Measurements from ENCODE around the gene TRIM26. TPM values are rescaled to one million over a fixed set of nuclear protein-coding genes. Genes with fewer than 3 reads are reported as not detected.

The TRIM26 gene
- total RNA-seq, 4 donors from 2014 or later, result 38.1 to 57.8 (median 45.8) TPM

DNA sequence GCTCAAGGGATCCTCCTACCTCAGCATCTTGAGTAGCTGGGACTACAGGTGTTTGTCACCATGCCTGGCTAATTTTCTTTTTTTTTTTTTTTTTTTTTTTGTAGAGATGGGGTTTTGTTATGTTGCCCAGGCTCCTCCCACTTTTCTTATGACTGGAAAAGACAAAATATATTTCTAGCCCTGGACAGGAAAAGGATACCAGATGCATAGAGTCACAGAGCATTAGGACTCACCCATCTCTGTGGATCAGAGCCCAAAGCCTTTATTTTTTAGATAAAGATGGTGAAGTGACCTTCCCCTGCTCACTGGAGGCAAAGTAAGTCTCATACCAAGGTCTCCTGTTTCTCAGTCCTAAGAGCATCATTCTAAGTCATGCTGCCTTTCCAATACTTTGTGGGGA lies 55.6 kb downstream of the TRIM26 start:
- ATAC-seq, result no peak
- Histone ChIP-seq H3K4me1 (peaks cover 0 to 5% (median 0%) of the 10 kb centered on the region in 3 donors), H3K36me3 (no peaks in the 10 kb centered on the region), H3K27me3 (peaks cover 51% of the 10 kb centered on the region), H3K9me3 (no peaks in the 10 kb centered on the region), H3K4me3 (no peak overlapping the region), H3K27ac (no peak overlapping the region)
- TF ChIP-seq POLR2AphosphoS5 (IDR thresholded peaks at IDR 0.05) (no peak), POLR2A (IDR thresholded peaks at IDR 0.05) (no peak), EP300 (IDR thresholded peaks at IDR 0.05) (no peak)
- TF ChIP-seq, protein P1, sequence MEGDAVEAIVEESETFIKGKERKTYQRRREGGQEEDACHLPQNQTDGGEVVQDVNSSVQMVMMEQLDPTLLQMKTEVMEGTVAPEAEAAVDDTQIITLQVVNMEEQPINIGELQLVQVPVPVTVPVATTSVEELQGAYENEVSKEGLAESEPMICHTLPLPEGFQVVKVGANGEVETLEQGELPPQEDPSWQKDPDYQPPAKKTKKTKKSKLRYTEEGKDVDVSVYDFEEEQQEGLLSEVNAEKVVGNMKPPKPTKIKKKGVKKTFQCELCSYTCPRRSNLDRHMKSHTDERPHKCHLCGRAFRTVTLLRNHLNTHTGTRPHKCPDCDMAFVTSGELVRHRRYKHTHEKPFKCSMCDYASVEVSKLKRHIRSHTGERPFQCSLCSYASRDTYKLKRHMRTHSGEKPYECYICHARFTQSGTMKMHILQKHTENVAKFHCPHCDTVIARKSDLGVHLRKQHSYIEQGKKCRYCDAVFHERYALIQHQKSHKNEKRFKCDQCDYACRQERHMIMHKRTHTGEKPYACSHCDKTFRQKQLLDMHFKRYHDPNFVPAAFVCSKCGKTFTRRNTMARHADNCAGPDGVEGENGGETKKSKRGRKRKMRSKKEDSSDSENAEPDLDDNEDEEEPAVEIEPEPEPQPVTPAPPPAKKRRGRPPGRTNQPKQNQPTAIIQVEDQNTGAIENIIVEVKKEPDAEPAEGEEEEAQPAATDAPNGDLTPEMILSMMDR (IDR thresholded peaks at IDR 0.05), result no peak

DNA sequence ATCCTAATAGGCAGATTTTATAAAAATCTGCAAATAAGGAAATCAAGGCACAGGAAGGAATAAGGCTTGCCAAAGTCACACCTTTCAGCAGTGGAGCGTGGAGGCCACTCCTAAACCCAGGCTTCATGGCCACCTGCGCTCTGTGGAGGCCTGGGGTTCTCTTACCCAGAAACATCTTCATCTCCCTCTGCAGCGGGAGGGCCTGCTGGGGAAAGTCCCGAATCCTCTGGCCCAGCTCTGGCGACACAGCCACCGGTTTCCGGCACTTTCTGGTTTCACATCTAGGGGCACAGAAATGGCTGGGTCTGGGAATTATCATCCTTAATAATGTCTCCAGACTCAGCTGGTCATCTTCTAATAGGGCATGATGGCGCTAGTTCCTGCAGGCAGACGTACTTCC lies 56.4 kb downstream of the TRIM26 start:
- Histone ChIP-seq H3K4me1 (peaks cover 0 to 5% (median 0%) of the 10 kb centered on the region in 3 donors), H3K4me3 (no peak overlapping the region), H3K27me3 (peaks cover 51% of the 10 kb centered on the region), H3K36me3 (no peaks in the 10 kb centered on the region), H3K27ac (no peak overlapping the region), H3K9me3 (no peaks in the 10 kb centered on the region)
- WGBS, 2 donors (ENCODE audit: low coverage in 1 of 2), result 91 to 100% methylated on average over 1 to 7 of the region's 9 CpGs
- ATAC-seq, result no peak
- TF ChIP-seq, protein P1 (IDR thresholded peaks at IDR 0.05), result no peak
- TF ChIP-seq POLR2A (IDR thresholded peaks at IDR 0.05), result no peak
- no peak for TF ChIP-seq POLR2AphosphoS5 (IDR thresholded peaks at IDR 0.05)
- TF ChIP-seq EP300 (IDR thresholded peaks at IDR 0.05), result no peak

DNA sequence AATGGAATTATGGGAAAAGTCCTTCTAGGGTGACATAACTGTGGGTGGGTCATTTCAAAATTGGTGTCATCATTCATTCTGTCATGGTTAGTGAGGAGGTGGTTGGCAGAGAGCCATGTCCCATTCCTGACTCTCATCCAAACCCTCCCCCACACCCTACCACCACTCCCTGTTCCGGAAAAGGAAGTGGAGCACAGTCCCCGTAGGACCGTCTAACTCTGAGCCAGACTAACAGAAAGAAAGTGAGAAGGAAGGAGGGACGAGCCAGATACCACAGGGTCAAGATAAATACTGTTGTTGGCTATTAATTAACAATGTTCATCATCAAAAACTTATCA lies 57.0 kb downstream of the TRIM26 start:
- 5 to 10% methylated on average over 4 of the region's 4 CpGs for WGBS, 2 donors (ENCODE audit: low coverage in 1 of 2)
- H3K4me3 ChIP-seq, result no peak overlapping the region
- peak; percentile 74 for ATAC-seq
- no peaks in the 10 kb centered on the region for H3K9me3 ChIP-seq
- H3K27ac ChIP-seq, result no peak overlapping the region
- peaks cover 0 to 5% (median 0%) of the 10 kb centered on the region in 3 donors for H3K4me1 ChIP-seq
- H3K27me3 ChIP-seq, result peaks cover 51% of the 10 kb centered on the region
- H3K36me3 ChIP-seq, result no peaks in the 10 kb centered on the region
- no peak for TF ChIP-seq EP300 (IDR thresholded peaks at IDR 0.05)
- no peak for TF ChIP-seq POLR2AphosphoS5 (IDR thresholded peaks at IDR 0.05)
- no peak for TF ChIP-seq POLR2A (IDR thresholded peaks at IDR 0.05)
- TF ChIP-seq, protein P1 (IDR thresholded peaks at IDR 0.05), result no peak

DNA sequence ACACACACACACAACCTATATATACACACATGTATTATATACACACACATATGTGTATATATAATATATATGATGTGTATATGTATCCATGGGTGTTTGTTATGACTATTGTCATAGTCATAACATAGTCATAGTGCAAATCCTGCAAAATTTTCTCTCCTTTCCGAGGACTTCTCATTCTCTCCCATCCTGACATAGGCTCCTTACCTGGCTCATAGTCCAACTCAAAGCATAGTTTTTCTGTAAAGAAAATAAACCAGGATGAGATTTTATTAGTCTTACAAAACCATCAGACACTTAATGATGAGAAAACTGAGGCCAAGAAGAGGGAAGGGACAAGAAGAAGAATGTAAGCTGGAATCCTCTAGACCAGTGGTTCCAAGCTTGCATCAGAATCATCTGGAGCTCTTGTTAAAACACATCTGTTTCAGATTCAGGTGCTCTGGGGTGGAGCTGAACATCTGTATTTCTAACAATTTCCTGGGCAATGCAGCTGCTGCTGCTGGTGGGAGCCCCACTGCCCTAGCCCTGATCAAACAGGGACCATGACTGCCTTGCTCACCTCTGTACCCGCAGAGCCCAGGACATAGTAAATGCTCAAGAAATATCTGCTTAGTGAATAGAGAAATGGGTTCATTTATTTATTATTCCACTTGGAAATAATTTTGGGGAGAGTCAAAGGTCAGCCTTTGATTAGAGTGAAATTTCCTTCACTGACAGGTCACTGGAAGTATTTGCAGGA lies 57.5 kb downstream of the TRIM26 start:
- no peaks in the 10 kb centered on the region for H3K9me3 ChIP-seq
- H3K4me3 ChIP-seq, result no peak overlapping the region
- no peak for TF ChIP-seq POLR2AphosphoS5 (IDR thresholded peaks at IDR 0.05)
- TF ChIP-seq, protein P1 (IDR thresholded peaks at IDR 0.05), result no peak
- no peak for TF ChIP-seq POLR2A (IDR thresholded peaks at IDR 0.05)
- no peak for TF ChIP-seq EP300 (IDR thresholded peaks at IDR 0.05)
- 48 to 64% methylated on average over 2 of the region's 2 CpGs for whole genome bisulfite sequencing, 2 donors (ENCODE audit: low coverage in 1 of 2)
- H3K36me3 ChIP-seq, result no peaks in the 10 kb centered on the region
- peaks cover 51% of the 10 kb centered on the region for H3K27me3 ChIP-seq
- ATAC-seq, result no peak
- no peak overlapping the region for H3K27ac ChIP-seq
- peaks cover 0 to 5% (median 0%) of the 10 kb centered on the region in 3 donors for H3K4me1 ChIP-seq
